Muscle of leg (tissue), 11 donors: ENCODE measurements around the gene PLA2G4A. TPM values are rescaled to one million over a fixed set of nuclear protein-coding genes. Genes with fewer than 3 reads are reported as not detected.

Source experiments
- DNase-seq: peaks from one replicate; pipeline ENCODE4 v3.0.0; 2013
- H3K27ac ChIP-seq: one replicate; pipeline ENCODE4 v1.5.1; 2013; ENCODE audit warnings: mild to moderate bottlenecking, low read length, control low read depth
- H3K27me3 ChIP-seq: one replicate; pipeline ENCODE4 v1.6.1; 2013; ENCODE audit warnings: low read length; ENCODE audit not compliant: control insufficient read depth, insufficient read depth
- H3K36me3 ChIP-seq: one replicate; pipeline ENCODE4 v1.6.1; 2013; ENCODE audit warnings: low read length; ENCODE audit not compliant: control insufficient read depth, insufficient read depth
- H3K4me1 ChIP-seq: one replicate; pipeline ENCODE4 v1.6.1; 2013; ENCODE audit warnings: low read length; ENCODE audit not compliant: control insufficient read depth, insufficient read depth
- H3K4me3 ChIP-seq: one replicate; pipeline ENCODE4 v1.5.1; 2013; ENCODE audit warnings: low read length, control low read depth
- H3K9me3 ChIP-seq: replicated peaks from 2 replicates; pipeline ENCODE4 v1.6.1; 2013; ENCODE audit warnings: low read depth, low read length; ENCODE audit not compliant: control insufficient read depth
- whole genome bisulfite sequencing: methylation state at CpG from one replicate; pipeline ENCODE4 v1.1.5; 2013; ENCODE audit warnings: missing lambda C conversion rate; ENCODE audit not compliant: insufficient coverage; 5-methylcytosine and 5-hydroxymethylcytosine counted together
- polyA plus RNA-seq, 8 donors: library from polyadenylated mRNA; unstranded; fragments of 120-200 nt; gene quantifications; one replicate each; pipeline versions ENCODE4 v1.2.1 to v1.2.3, GENCODE V29; 2013; ENCODE audit warnings: inconsistent platforms in 1 of 8, low replicate concordance in 1 of 8; ENCODE audit not compliant: insufficient read length in 8 of 8, insufficient read depth in 1 of 8
- total RNA-seq: library from RNA; stranded (reverse); fragments of 120-200 nt; gene quantifications from one replicate; pipeline ENCODE4 v1.2.4, GENCODE V29; 2013

The PLA2G4A gene
- total and polyA plus RNA-seq, 9 donors = 2.8 to 7.8 (median 4.1) TPM

DNA sequence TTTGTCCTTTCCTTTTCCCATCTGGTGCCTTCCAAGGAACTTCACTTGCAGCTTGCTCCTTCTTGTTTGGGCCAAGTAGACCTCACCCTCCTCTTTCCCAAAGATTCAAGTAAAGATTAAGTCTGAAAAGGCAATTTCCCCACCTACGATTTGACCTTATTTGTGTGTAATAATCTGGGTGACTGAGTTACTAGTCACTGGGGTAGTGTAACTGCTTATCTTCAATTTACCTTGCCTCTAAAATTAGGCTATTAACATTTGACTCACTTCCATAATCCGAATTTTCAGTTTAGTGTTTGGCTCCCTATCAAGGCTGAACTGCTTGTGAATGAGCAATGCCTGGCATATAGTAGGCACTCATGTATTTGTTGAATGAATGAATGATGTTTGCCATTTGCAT, 59.6 kb downstream of the PLA2G4A start:
- WGBS = no CpG with 5 or more reads among the region's 2 CpGs
- Histone ChIP-seq H3K27ac (no peak overlapping the region), H3K4me1 (no peaks in the 10 kb centered on the region), H3K9me3 (peaks cover 3% of the 10 kb centered on the region), H3K27me3 (no peaks in the 10 kb centered on the region), H3K36me3 (no peaks in the 10 kb centered on the region), H3K4me3 (no peak overlapping the region)
- no peak for DNase-seq

DNA sequence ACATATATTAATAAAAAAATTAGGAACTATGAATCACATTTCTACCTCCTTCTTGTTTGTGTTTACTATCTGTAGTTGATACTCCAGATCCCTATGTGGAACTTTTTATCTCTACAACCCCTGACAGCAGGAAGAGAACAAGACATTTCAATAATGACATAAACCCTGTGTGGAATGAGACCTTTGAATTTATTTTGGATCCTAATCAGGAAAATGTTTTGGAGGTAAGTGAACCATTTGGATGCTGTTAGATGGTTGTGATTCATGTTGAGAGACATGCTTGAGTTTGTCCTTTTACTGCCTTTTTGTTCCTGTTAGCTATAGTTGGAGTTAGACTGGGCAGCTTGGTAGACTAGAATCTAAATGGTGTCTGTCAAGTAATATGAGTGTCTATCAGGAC, 64.2 kb downstream of the PLA2G4A start:
- Histone ChIP-seq H3K27me3 (no peaks in the 10 kb centered on the region), H3K4me3 (no peak overlapping the region), H3K9me3 (no peaks in the 10 kb centered on the region), H3K36me3 (no peaks in the 10 kb centered on the region), H3K4me1 (no peaks in the 10 kb centered on the region), H3K27ac (no peak overlapping the region)
- DNase-seq = no peak

DNA sequence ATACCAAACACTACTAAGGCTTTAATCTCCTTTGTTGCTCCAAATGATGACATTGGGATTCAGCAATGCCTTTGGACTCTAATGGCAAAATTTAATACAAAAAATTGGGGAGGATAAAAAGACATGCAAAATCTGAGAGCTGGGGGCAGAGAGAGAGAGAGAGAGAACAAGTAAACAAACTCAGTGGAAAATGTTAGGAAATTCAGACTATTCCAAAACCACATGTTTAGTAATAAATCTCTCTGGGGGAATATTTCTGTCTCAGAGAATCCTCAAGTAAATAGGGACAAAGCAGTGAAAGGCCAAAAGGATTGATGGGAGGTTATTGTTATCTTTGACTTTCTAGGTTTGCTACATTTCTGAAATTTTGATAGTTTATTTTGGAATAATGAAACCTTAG, 65.7 kb downstream of the PLA2G4A start:
- Histone ChIP-seq H3K4me3 (no peak overlapping the region), H3K27me3 (no peaks in the 10 kb centered on the region), H3K36me3 (no peaks in the 10 kb centered on the region), H3K4me1 (no peaks in the 10 kb centered on the region), H3K27ac (no peak overlapping the region), H3K9me3 (no peaks in the 10 kb centered on the region)
- DNase-seq = peak; percentile 20

DNA sequence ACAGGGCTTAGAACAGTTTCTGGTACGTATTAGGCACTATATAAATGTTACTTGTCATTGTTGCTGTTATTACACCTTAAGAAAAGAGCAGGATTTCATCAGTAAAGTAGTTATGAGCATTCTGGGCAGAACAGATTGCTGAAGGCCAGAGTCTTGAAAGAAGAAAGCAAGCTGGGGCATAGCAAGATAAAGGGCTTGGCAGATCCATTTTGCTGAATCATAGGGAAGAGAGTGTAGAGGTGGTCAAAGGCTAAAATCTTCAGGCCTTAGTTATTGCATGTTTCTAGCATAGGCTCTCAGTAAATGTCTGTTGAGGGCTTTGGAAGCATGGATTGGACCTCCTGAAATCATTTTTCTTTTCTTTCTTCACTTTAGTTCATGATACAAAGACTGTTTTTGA, 67.5 kb downstream of the PLA2G4A start:
- no CpG with 5 or more reads among the region's 1 CpG for WGBS
- no peaks in the 10 kb centered on the region for H3K27me3 ChIP-seq
- no peak overlapping the region for H3K27ac ChIP-seq

DNA sequence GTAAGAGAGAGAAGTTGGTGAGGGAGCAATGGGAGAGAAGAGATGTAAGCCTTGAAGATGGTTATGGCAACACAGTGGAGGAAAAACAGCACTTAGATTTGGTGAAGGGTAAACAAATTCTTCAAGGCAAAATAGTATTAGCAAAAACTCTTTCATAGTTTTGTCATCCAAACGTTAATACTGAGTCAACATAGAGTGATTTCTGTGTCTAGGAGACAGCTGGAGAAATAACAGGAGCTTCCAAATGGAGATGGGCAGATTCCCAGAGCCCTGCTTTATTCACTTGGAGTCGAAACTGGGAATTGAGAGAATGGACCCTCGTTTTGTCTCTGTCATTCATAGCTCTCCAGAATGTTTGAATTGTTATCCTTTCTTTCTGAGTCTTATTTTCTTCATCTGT, 68.3 kb downstream of the PLA2G4A start:
- no peaks in the 10 kb centered on the region for H3K36me3 ChIP-seq
- H3K4me1 ChIP-seq = no peaks in the 10 kb centered on the region
- H3K27ac ChIP-seq = no peak overlapping the region
- H3K9me3 ChIP-seq = no peaks in the 10 kb centered on the region
- no peaks in the 10 kb centered on the region for H3K27me3 ChIP-seq
- no CpG with 5 or more reads among the region's 3 CpGs for WGBS
- DNase-seq = peak; percentile 25
- no peak overlapping the region for H3K4me3 ChIP-seq

More for the DNA sequence above, 67.5 kb downstream of the PLA2G4A start:
- H3K9me3 ChIP-seq = no peaks in the 10 kb centered on the region
- no peak overlapping the region for H3K4me3 ChIP-seq
- DNase-seq = no peak
- H3K36me3 ChIP-seq = no peaks in the 10 kb centered on the region
- H3K4me1 ChIP-seq = no peaks in the 10 kb centered on the region

DNA sequence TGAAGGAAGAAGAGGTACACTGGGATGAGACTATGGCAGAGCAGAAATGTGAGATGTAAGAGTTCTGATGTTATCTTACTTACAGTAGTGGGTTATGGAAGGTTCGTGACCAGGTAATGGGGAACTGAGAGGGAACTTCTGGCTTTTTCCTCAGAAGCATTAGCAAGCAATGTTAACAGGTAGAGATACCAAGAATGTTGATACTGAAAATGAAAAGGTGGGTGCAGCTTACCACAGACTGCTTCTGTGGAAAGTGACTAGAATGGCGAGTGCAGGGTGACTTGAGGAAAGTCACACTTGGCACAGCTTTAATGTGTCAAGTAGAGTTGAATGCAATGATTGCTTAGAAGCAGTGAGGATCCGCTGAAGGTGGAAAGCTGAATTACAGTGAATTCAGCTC, 70.8 kb downstream of the PLA2G4A start:
- Histone ChIP-seq H3K27ac (no peak overlapping the region), H3K9me3 (no peaks in the 10 kb centered on the region), H3K4me1 (no peaks in the 10 kb centered on the region), H3K4me3 (no peak overlapping the region), H3K36me3 (no peaks in the 10 kb centered on the region), H3K27me3 (no peaks in the 10 kb centered on the region)
- no peak for DNase-seq
- 79% methylated on average over 2 of the region's 3 CpGs for WGBS

DNA sequence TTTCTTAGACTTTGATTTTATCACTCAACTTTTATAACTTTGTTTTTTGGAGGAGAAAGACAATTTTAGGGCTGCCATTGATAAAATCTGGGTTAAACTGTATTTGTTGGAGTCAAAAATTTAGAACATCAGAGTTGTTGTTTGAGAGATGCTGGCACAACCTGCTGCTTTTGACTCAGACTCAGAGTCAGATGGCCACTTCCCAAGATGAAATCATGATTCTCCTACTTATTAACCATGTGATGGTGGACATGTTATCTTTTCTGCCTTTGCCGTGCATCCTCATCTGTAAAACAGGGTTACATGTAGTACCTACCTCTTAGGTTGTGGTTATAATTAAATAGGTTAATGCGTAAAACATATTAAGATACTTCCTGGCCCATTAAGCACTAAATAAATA, 71.2 kb downstream of the PLA2G4A start:
- Histone ChIP-seq H3K4me3 (no peak overlapping the region), H3K27me3 (no peaks in the 10 kb centered on the region), H3K36me3 (no peaks in the 10 kb centered on the region), H3K27ac (no peak overlapping the region), H3K4me1 (no peaks in the 10 kb centered on the region), H3K9me3 (no peaks in the 10 kb centered on the region)
- no peak for DNase-seq
- WGBS = no CpG with 5 or more reads among the region's 2 CpGs

DNA sequence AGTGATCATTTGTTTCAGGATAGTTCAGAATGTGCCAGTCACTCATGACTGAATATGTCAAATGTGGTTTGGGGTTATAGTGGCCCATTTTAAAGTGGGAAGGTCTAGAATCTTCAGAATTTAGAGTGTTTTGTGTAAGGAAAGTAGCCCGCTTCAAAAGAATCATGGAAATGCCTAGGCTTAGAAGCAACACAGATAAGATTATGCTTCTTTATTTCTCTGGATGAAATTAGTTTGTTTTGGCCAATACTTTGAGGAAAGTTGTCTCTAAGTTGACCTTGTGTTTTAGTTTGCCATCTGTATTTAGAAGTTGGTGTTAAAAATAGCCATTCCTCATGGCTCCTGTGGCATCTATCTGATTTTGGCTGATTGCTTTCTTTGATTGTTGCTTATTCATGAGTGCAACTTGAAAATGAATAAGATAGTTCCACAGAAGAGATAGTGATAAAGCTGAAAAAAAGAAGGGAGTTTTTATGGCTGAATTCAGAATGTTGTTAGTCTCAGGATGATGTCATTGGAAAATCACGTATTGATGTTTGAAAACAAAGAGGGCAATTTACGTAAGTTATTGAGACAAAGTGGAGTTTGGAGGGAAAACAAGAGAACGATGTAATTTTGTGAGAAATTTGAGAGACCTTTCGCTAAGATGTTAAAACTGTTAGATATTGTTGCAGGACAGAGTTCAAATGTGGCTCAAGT, 71.9 kb downstream of the PLA2G4A start:
- no peak overlapping the region for H3K4me3 ChIP-seq
- H3K9me3 ChIP-seq = no peaks in the 10 kb centered on the region
- no peak overlapping the region for H3K27ac ChIP-seq
- 95% methylated on average over 3 of the region's 5 CpGs for WGBS
- DNase-seq = no peak
- no peaks in the 10 kb centered on the region for H3K36me3 ChIP-seq
- no peaks in the 10 kb centered on the region for H3K4me1 ChIP-seq
- H3K27me3 ChIP-seq = no peaks in the 10 kb centered on the region

DNA sequence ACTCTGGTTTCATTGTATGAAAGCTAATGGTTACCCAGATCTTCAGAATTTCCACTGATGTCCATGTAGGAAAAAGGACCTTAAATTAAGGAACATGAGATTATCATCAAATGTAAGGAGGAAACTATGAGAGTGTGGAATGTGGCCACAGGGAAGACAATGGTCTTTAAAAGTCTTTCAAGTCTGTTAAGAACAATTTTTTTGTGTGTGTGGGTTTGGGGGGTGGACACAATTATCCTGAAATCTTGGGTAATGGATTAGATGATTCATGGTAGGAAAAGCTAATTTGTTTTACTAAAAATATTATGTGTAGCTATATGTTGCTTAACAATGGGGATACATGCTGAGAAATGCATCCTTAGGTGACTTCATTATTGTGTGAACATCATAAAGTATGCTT, 72.9 kb downstream of the PLA2G4A start:
- no peaks in the 10 kb centered on the region for H3K9me3 ChIP-seq
- H3K4me3 ChIP-seq = no peak overlapping the region
- no peaks in the 10 kb centered on the region for H3K27me3 ChIP-seq
- H3K36me3 ChIP-seq = no peaks in the 10 kb centered on the region
- DNase-seq = no peak
- no peak overlapping the region for H3K27ac ChIP-seq
- H3K4me1 ChIP-seq = no peaks in the 10 kb centered on the region

DNA sequence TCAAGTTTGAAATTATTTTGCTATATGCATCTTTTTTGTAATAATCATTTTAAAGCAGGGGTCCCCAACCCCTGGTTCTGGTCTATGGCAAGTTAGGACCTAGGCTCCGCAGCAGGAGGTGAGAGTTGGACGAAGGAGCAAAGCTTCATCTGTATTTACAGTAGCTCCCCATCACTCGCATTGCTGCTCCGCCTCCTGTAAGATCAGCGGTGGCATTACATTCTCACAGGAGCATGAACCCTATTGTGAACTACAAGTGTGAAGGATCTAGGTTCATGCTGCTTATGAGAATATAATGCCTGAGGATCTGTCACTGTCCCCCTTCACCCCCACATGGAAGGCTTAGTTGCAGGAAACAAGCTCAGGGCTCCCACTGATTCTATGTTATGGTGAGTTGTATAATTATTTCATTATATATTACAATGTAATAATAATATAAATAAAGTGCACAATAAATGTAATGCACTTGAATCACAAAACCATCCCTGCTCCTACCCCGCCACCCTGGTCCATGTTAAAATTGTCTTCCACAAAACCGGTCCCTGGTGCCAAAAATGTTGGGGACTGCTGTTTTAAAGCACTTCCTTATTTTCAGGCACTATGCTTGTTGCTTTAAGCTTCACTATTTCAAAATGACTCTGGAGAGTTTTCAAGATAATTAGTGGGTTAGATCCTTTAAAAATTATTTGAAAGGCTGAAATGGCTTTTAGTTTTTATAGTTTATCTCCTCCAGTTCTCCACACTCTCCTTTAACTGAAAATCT, 74.8 kb downstream of the PLA2G4A start:
- H3K4me1 ChIP-seq = no peaks in the 10 kb centered on the region
- H3K27ac ChIP-seq = no peak overlapping the region
- H3K4me3 ChIP-seq = no peak overlapping the region
- H3K9me3 ChIP-seq = no peaks in the 10 kb centered on the region
- DNase-seq = no peak
- no peaks in the 10 kb centered on the region for H3K36me3 ChIP-seq
- no CpG with 5 or more reads among the region's 7 CpGs for WGBS
- no peaks in the 10 kb centered on the region for H3K27me3 ChIP-seq
